Activated CD4-positive, alpha-beta memory T cell treated with anti-CD3 and anti-CD28 coated beads, Interleukin-2, amount 10 ng/mL, durations not matched to agents 7 days and 5 days (primary cell): ENCODE data around the gene COPZ2. TPM values are rescaled to one million over a fixed set of nuclear protein-coding genes. Genes with fewer than 3 reads are reported as not detected.
A peak's percentile ranks its signal among the peaks of the same experiment; 100 is the strongest.
"Not testable (repeated sequence)": the region's sequence is repeated elsewhere in the genome, so short reads cannot be mapped to it uniquely, and the experiment has no call there.

Source experiments
- CTCF ChIA-PET: fragments of 350-600 bp; sonication (Branson Sonifier 250); formaldehyde crosslinking; loops from one replicate; lab custom pipeline; 2021; ENCODE audit warnings: antibody characterized with exemption, inconsistent platforms; lab: Charles Lee
- POLR2A ChIA-PET: fragments of 350-600 bp; sonication (Branson Sonifier 250); formaldehyde crosslinking; loops from one replicate; lab custom pipeline; 2021; ENCODE audit warnings: antibody characterized with exemption; lab: Charles Lee
- DNase-seq: peaks from one replicate; pipeline ENCODE4 v3.0.0-alpha.2; 2020
- H3K27ac Mint-ChIP-seq: one replicate; pipeline ENCODE4 v1.8.0; 2021; ENCODE audit warnings: mild to moderate bottlenecking, mixed read lengths
- H3K27me3 Mint-ChIP-seq: one replicate; pipeline ENCODE4 v1.8.0; 2021; ENCODE audit warnings: mixed read lengths
- H3K36me3 Mint-ChIP-seq: one replicate; pipeline ENCODE4 v1.8.0; 2021; ENCODE audit warnings: low read depth, mixed read lengths
- H3K4me1 Mint-ChIP-seq: one replicate; pipeline ENCODE4 v1.8.0; 2021; ENCODE audit warnings: mixed read lengths
- H3K4me3 Mint-ChIP-seq: one replicate; pipeline ENCODE4 v1.8.0; 2021; ENCODE audit warnings: mild to moderate bottlenecking, mixed read lengths
- H3K9me3 Mint-ChIP-seq: one replicate; pipeline ENCODE4 v1.8.0; 2021; ENCODE audit warnings: mixed read lengths
- total RNA-seq, 2 experiments: library from RNA; stranded (reverse); gene quantifications; one replicate each; pipeline ENCODE4 v1.2.3, GENCODE V29; 2021

Gene COPZ2
- total RNA-seq, 2 experiments from 2014 or later = 7.4 to 11.5 TPM

- DNase-seq = no peak
- H3K4me3 Mint-ChIP-seq = peak overlapping the region; percentile 99
- CTCF ChIA-PET = interaction anchor here (1.1 to 5.8 kb wide), 8 partner anchors 10 to 572 kb away, joined by 3 to 62 read pairs (median 11); partner anchors contain the start of gene COPZ2
- peak overlapping the region; percentile 97 for H3K27ac Mint-ChIP-seq
- POLR2A ChIA-PET = interaction anchor here (0.7 to 6.7 kb wide), 7 partner anchors 9 to 67 kb away, joined by 3 to 57 read pairs (median 23); partner anchors contain the start of genes COPZ2 and SNX11
- peaks cover 23% of the 10 kb centered on the region for H3K36me3 Mint-ChIP-seq
- peaks cover 51% of the 10 kb centered on the region for H3K4me1 Mint-ChIP-seq
- no peaks in the 10 kb centered on the region for H3K9me3 Mint-ChIP-seq
- H3K27me3 Mint-ChIP-seq = no peaks in the 10 kb centered on the region
Measured at GRCh38 chr17:48046296-48046695, 8.7 kb upstream of the COPZ2 start.

DNA sequence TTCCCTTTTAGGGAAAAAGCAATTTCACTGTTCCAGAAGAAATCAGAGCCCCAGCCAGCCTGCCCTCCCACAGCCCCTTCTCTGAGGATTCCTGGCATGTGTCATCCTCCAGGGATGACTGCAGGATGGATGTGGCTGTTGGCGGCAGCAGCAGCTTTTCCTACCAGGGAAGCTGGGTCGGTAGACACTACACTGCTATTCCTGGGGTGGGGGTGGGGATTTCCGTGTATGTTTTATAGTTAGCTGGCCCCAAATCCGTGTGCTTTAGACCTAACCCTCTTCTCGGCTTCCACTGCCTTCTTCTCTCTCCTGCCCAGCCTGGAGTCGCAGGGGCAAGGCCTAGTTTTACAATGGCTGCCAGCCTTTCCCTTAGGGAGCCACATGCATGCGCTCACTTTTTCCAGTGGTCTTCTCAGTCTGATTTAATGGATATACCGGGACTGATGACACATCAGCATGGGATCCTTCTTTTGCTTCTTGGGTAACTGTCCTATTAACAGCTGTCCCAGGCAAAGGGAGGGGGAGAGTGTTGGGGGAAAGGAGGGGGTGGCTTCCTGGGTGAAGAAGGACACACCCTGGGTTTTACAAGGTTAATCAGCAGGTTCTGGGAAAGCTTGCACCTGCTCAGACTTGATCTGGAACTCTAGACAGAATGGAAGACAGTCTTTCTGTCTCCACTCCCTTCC is 7.9 kb upstream of the COPZ2 start:
- no peaks in the 10 kb centered on the region for H3K27me3 Mint-ChIP-seq
- peaks cover 15% of the 10 kb centered on the region for H3K36me3 Mint-ChIP-seq
- CTCF ChIA-PET = interaction anchor here (1.1 to 5.8 kb wide), 5 partner anchors 9 to 573 kb away, joined by 3 to 46 read pairs (median 5); partner anchors contain the start of gene COPZ2
- no peaks in the 10 kb centered on the region for H3K9me3 Mint-ChIP-seq
- H3K4me3 Mint-ChIP-seq = peak overlapping the region; percentile 38
- peaks cover 42% of the 10 kb centered on the region for H3K4me1 Mint-ChIP-seq
- POLR2A ChIA-PET = interaction anchor here (0.7 to 6.7 kb wide), 4 partner anchors 9 to 67 kb away, joined by 3 to 57 read pairs (median 30); partner anchors contain the start of gene COPZ2
- DNase-seq = no peak
- H3K27ac Mint-ChIP-seq = no peak overlapping the region

- DNase-seq = no peak
- H3K9me3 Mint-ChIP-seq = no peaks in the 10 kb centered on the region
- CTCF ChIA-PET = interaction anchor here (0.7 to 5.5 kb wide), 5 partner anchors 16 to 98 kb away, joined by 3 to 46 read pairs (median 3); no protein-coding TSS in a partner anchor
- peaks cover 10% of the 10 kb centered on the region for H3K36me3 Mint-ChIP-seq
- no peaks in the 10 kb centered on the region for H3K27me3 Mint-ChIP-seq
- POLR2A ChIA-PET = interaction anchor here (0.7 to 6.7 kb wide), 2 partner anchors 8 to 31 kb away, joined by 4 to 57 read pairs; partner anchors contain the start of gene COPZ2
- H3K4me3 Mint-ChIP-seq = no peak overlapping the region
- peak overlapping the region; percentile 13 for H3K27ac Mint-ChIP-seq
- peaks cover 36% of the 10 kb centered on the region for H3K4me1 Mint-ChIP-seq
Measured at GRCh38 chr17:48044851-48045250, 7.3 kb upstream of the COPZ2 start.

DNA sequence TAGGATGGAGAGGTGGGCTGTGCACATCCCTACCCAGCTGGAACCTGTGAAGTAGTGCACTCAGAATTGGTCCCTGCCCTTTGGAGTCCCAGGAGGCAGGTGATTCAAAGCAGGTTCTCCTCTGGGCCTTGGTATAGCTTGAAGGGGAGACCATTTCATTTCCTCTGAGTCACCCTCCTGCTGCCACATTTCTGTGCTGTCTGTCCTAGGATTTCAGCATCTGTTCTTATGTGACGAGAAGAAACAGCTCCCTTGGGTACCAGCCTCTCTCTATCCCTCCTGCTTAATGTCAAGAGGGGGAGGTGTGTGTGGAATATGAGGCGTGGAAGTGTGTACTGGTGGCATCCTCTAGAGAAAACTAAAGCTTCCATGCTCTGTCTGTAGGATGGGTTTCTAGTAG is 5.6 kb upstream of the COPZ2 start:
- H3K36me3 Mint-ChIP-seq = peaks cover 3% of the 10 kb centered on the region
- ChIA-PET CTCF (interaction anchor here (0.9 to 5.5 kb wide), 4 partner anchors 9 to 37 kb away, joined by 3 to 46 read pairs (median 3); no protein-coding TSS in a partner anchor), POLR2A (interaction anchor here (0.8 to 1.3 kb wide), 4 partner anchors 13 to 72 kb away, joined by 3 to 5 read pairs (median 4); partner anchors contain the start of genes CDK5RAP3 and SNX11)
- H3K9me3 Mint-ChIP-seq = no peaks in the 10 kb centered on the region
- H3K27me3 Mint-ChIP-seq = peaks cover 9% of the 10 kb centered on the region
- no peak overlapping the region for H3K4me3 Mint-ChIP-seq
- DNase-seq = no peak
- H3K4me1 Mint-ChIP-seq = peaks cover 32% of the 10 kb centered on the region
- H3K27ac Mint-ChIP-seq = no peak overlapping the region

DNA sequence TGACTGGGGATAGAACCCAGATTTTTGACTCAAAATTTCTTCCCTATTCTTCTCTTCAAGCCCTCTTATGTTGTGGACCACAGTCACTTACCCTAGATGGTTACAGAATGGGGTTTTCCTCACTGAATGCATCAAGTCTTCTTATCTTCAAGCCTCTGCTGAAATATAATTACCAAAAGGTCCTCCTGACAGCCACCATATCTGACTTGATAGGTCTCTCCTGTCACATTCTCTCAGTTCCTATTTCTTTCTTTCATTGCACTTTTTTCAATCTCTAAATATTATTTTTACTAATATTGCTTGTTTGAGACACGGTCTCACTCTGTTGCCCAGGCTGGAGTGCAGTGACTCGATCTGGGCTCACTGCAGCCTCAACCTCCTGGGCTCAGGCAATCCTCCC is 1.1 kb upstream of the COPZ2 start:
- peaks cover 17% of the 10 kb centered on the region for H3K4me1 Mint-ChIP-seq
- H3K27me3 Mint-ChIP-seq = peaks cover 25% of the 10 kb centered on the region
- no peak for DNase-seq
- H3K4me3 Mint-ChIP-seq = peak overlapping the region; percentile 77
- H3K27ac Mint-ChIP-seq = no peak overlapping the region
- CTCF ChIA-PET = interaction anchor here (1.3 to 5.9 kb wide), 3 partner anchors 10 to 30 kb away, joined by 3 to 46 read pairs (median 36); partner anchors contain the start of gene NFE2L1
- POLR2A ChIA-PET = interaction anchor here (5.0 kb wide), 1 partner anchor 9 kb away, joined by 57 read pairs; the partner anchor contains the start of gene NFE2L1
- no peaks in the 10 kb centered on the region for H3K9me3 Mint-ChIP-seq
- no peaks in the 10 kb centered on the region for H3K36me3 Mint-ChIP-seq

- H3K4me1 Mint-ChIP-seq = peaks cover 12% of the 10 kb centered on the region
Measured at GRCh38 chr17:48037838-48038323, 284 bp upstream of the COPZ2 start.

GRCh38 chr17:48036693-48037035 is 933 bp downstream of the COPZ2 start:
- ChIA-PET CTCF (interaction anchor here (0.6 to 5.9 kb wide), 15 partner anchors 10 to 486 kb away, joined by 3 to 46 read pairs (median 6); partner anchors contain the start of genes CBX1 and NFE2L1), POLR2A (interaction anchor here (0.9 to 5.0 kb wide), 3 partner anchors 11 to 16 kb away, joined by 3 to 57 read pairs (median 4); partner anchors contain the start of gene NFE2L1)
- Mint-ChIP-seq H3K36me3 (no peaks in the 10 kb centered on the region), H3K4me1 (peaks cover 12% of the 10 kb centered on the region), H3K4me3 (peak overlapping the region; percentile 79), H3K9me3 (no peaks in the 10 kb centered on the region), H3K27me3 (peaks cover 42% of the 10 kb centered on the region), H3K27ac (no peak overlapping the region)
- no peak for DNase-seq

More at GRCh38 chr17:48037838-48038323, 284 bp upstream of the COPZ2 start:
- Mint-ChIP-seq H3K4me3 (peak overlapping the region; percentile 77), H3K36me3 (no peaks in the 10 kb centered on the region), H3K27ac (peak overlapping the region; percentile 30), H3K9me3 (no peaks in the 10 kb centered on the region), H3K27me3 (peaks cover 33% of the 10 kb centered on the region)
- POLR2A ChIA-PET = interaction anchor here (5.0 kb wide), 1 partner anchor 10 kb away, joined by 57 read pairs; the partner anchor contains the start of gene NFE2L1
- CTCF ChIA-PET = interaction anchor here (1.0 to 5.9 kb wide), 5 partner anchors 10 to 38 kb away, joined by 3 to 46 read pairs (median 11); partner anchors contain the start of gene NFE2L1
- DNase-seq = peak; percentile 32

DNA sequence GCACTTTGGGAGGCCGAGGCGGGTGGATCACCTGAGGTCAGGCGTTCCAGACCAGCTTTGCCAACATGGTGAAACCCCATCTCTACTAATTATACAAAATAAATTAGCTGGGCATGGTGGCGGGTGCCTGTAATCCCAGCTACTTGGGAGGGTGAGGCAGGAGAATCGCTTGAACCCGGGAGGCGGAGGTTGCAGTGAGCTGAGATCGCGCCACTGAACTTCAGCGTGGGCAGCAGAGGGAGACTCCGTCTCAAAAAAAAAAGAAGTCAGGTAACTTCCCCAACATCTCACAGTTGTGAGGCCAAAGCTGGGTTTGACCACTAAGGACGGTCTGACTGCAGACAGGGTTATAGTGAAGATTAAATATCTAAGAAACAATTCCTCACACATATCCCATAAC is 2.9 kb downstream of the COPZ2 start:
- not testable (repeated sequence) for H3K36me3 Mint-ChIP-seq, H3K27ac Mint-ChIP-seq, DNase-seq, H3K4me3 Mint-ChIP-seq, H3K9me3 Mint-ChIP-seq
- CTCF ChIA-PET = interaction anchor here (1.4 to 5.9 kb wide), 5 partner anchors 8 to 39 kb away, joined by 3 to 46 read pairs (median 11); partner anchors contain the start of gene NFE2L1
- Mint-ChIP-seq H3K4me1 (peaks cover 12% of the 10 kb centered on the region), H3K27me3 (peaks cover 54% of the 10 kb centered on the region)
- POLR2A ChIA-PET = interaction anchor here (0.9 to 5.0 kb wide), 2 partner anchors 13 to 38 kb away, joined by 3 to 57 read pairs; partner anchors contain the start of gene NFE2L1

DNA sequence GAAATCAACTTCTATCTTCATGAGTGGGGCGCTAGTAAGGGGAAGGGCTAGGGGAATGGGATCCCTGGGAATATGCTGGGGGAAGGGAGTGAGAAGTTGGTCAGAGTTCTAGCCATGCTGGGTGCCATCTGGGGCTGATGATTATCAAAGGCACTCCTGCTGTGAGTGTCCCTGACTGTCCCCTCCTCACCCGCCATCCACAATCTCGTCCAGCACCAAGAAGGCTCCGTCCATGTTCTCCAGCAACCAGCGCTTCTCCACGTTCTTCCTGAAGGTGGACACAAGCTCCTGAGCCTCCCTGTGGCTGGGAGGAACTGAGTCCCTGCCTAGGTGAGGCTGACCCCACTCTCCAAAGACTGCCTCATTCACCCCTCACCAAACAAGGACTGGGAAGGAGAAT is 5.6 kb downstream of the COPZ2 start:
- Mint-ChIP-seq H3K4me1 (peaks cover 3% of the 10 kb centered on the region), H3K36me3 (no peaks in the 10 kb centered on the region), H3K27ac (no peak overlapping the region), H3K9me3 (no peaks in the 10 kb centered on the region), H3K27me3 (peaks cover 41% of the 10 kb centered on the region), H3K4me3 (no peak overlapping the region)
- POLR2A ChIA-PET = no interaction called here
- CTCF ChIA-PET = interaction anchor here (0.7 to 1.5 kb wide), 5 partner anchors 15 to 76 kb away, joined by 3 to 5 read pairs (median 3); partner anchors contain the start of gene CDK5RAP3
- DNase-seq = no peak

DNA sequence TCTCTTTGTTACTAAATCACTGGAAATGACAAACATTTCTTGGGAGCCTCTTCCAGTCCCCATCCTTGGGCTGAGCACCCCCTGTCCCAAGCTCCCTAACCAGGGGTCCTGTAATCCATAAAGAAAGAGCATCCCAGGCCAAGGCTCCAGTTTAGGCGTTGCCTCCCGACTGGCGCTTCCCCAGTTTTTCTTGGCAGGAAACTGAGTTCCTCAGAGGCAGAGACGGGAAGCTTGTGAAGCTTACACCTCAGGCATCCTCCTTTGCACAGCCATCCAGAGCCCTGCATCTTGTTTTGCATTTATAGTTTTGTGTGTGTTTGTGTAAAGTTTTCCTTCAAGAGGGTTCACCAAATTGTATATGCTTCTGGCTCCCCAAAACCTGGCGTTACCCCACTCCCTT is 7.1 kb downstream of the COPZ2 start:
- Mint-ChIP-seq H3K4me1 (peaks cover 13% of the 10 kb centered on the region), H3K9me3 (no peaks in the 10 kb centered on the region), H3K36me3 (no peaks in the 10 kb centered on the region), H3K4me3 (no peak overlapping the region), H3K27me3 (peaks cover 34% of the 10 kb centered on the region), H3K27ac (no peak overlapping the region)
- POLR2A ChIA-PET = interaction anchor here (2.0 kb wide), 1 partner anchor 17 kb away, joined by 5 read pairs; no protein-coding TSS in a partner anchor
- no peak for DNase-seq
- CTCF ChIA-PET = interaction anchor here (0.8 to 2.9 kb wide), 6 partner anchors 16 to 606 kb away, joined by 3 to 13 read pairs (median 4); no protein-coding TSS in a partner anchor

DNA sequence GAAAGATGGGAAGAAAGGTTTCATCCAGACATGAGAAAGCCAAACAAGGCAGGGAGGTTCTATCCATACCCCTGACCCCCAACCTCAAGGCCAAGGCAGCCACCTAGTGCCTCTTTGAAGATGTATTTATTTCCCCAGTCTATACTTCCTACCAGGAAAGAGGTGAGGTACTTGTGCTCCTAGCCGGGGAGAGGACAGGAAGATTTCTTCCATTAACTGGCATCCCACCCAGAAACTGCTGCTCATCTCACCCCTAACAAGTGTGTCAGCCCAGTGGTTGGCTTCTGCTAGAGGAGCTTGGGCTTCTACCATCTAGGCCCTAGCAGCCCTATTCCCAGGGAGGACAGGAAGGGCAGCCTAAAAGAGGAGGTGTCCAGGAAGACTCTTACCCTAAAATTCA is 8.9 kb downstream of the COPZ2 start:
- Mint-ChIP-seq H3K4me3 (no peak overlapping the region), H3K9me3 (no peaks in the 10 kb centered on the region), H3K4me1 (peaks cover 25% of the 10 kb centered on the region), H3K27ac (no peak overlapping the region), H3K36me3 (no peaks in the 10 kb centered on the region), H3K27me3 (peaks cover 31% of the 10 kb centered on the region)
- no peak for DNase-seq
- POLR2A ChIA-PET = interaction anchor here (0.7 kb wide), 1 partner anchor 19 kb away, joined by 3 read pairs; the partner anchor contains the start of gene NFE2L1
- CTCF ChIA-PET = interaction anchor here (1.1 to 4.2 kb wide), 4 partner anchors 8 to 80 kb away, joined by 3 to 46 read pairs (median 10); partner anchors contain the start of gene COPZ2
